SH-SY5Y (cell line): ENCODE data around the gene SCN5A.

Source experiments
- GATA2 ChIP-seq: IDR thresholded peaks from 2 replicates; pipeline ENCODE4 v1.6.1; 2011; ENCODE audit warnings: mild to moderate bottlenecking, low read depth, low read length
- GATA3 ChIP-seq: IDR thresholded peaks from 2 replicates; pipeline ENCODE4 v1.6.1; 2011; ENCODE audit warnings: low read depth, mild to moderate bottlenecking, low read length, moderate library complexity

- TF ChIP-seq GATA2 (no peak), GATA3 (no peak)
Observed at GRCh38 chr3:38579551-38580449, 69.7 kb downstream of the SCN5A start.
